ENCODE measurements around the gene GRM7.

GRM7 gene

GRCh38 chr3:7487763-7488162, 626.8 kb downstream of the GRM7 start:
- no CpG with 5 or more reads among the region's 1 CpG for WGBS (ENCODE audit: extremely low coverage, insufficient coverage, insufficient read length)
- Histone ChIP-seq H3K79me2 (ENCODE audit: control insufficient read depth, insufficient read depth, low read length, poor library complexity) (no peaks in the 10 kb centered on the region), H3K36me3 (ENCODE audit: control insufficient read depth in 1 of 2, insufficient read depth in 2 of 2, low read length in 2 of 2) (no peaks in the 10 kb centered on the region), H3K27me3 (ENCODE audit: insufficient read depth, low read length) (no peaks in the 10 kb centered on the region), H3K79me1 (ENCODE audit: low read length) (no peaks in the 10 kb centered on the region), H2AK5ac (ENCODE audit: low read length) (no peak overlapping the region), H3K4me1 (ENCODE audit: control insufficient read depth in 1 of 2, insufficient read depth in 2 of 2, low read length in 2 of 2) (no peaks in the 10 kb centered on the region), H2BK5ac (ENCODE audit: low read depth, low read length, poor library complexity) (no peak overlapping the region), H3K27ac (ENCODE audit: low read depth, low read length) (no peak overlapping the region), H3K14ac (ENCODE audit: low read length) (no peak overlapping the region), H3K9me3 (ENCODE audit: insufficient read depth, low read depth, low read length) (no peaks in the 10 kb centered on the region), H4K8ac (ENCODE audit: low read depth, low read length) (no peak overlapping the region), H3K23ac (ENCODE audit: low read length) (no peak overlapping the region), H2AFZ (ENCODE audit: insufficient read depth, low read length, poor library complexity) (no peak overlapping the region), H3K4ac (ENCODE audit: low read depth, low read length) (no peak overlapping the region), H4K12ac (ENCODE audit: low read depth, low read length) (no peak overlapping the region), H3K4me3 (ENCODE audit: low read depth, low read length) (no peak overlapping the region), H3K4me2 (ENCODE audit: low read length) (no peak overlapping the region), H2BK120ac (ENCODE audit: insufficient read depth, low read length, poor library complexity) (no peak overlapping the region), H3K18ac (ENCODE audit: low read length) (no peak overlapping the region), H4K91ac (ENCODE audit: low read depth, low read length) (no peak overlapping the region), H3K9ac (ENCODE audit: low read length) (no peak overlapping the region), H2BK12ac (ENCODE audit: low read length) (no peak overlapping the region)
- no peak for DNase-seq

- Histone ChIP-seq H2BK12ac (ENCODE audit: low read length) (no peak overlapping the region), H2AFZ (ENCODE audit: insufficient read depth, low read length, poor library complexity) (no peak overlapping the region), H4K91ac (ENCODE audit: low read depth, low read length) (no peak overlapping the region), H3K4me1 (ENCODE audit: control insufficient read depth in 1 of 2, insufficient read depth in 2 of 2, low read length in 2 of 2) (no peaks in the 10 kb centered on the region), H3K27me3 (ENCODE audit: insufficient read depth, low read length) (no peaks in the 10 kb centered on the region), H2BK120ac (ENCODE audit: insufficient read depth, low read length, poor library complexity) (no peak overlapping the region), H3K4ac (ENCODE audit: low read depth, low read length) (no peak overlapping the region), H3K79me2 (ENCODE audit: control insufficient read depth, insufficient read depth, low read length, poor library complexity) (no peaks in the 10 kb centered on the region), H4K12ac (ENCODE audit: low read depth, low read length) (no peak overlapping the region), H3K36me3 (ENCODE audit: control insufficient read depth in 1 of 2, insufficient read depth in 2 of 2, low read length in 2 of 2) (no peaks in the 10 kb centered on the region), H3K9me3 (ENCODE audit: insufficient read depth, low read depth, low read length) (no peaks in the 10 kb centered on the region), H3K27ac (ENCODE audit: low read depth, low read length) (no peak overlapping the region), H3K23ac (ENCODE audit: low read length) (no peak overlapping the region), H4K8ac (ENCODE audit: low read depth, low read length) (no peak overlapping the region), H3K14ac (ENCODE audit: low read length) (no peak overlapping the region), H3K4me3 (ENCODE audit: low read depth, low read length) (no peak overlapping the region), H3K9ac (ENCODE audit: low read length) (no peak overlapping the region), H2AK5ac (ENCODE audit: low read length) (no peak overlapping the region), H3K18ac (ENCODE audit: low read length) (no peak overlapping the region), H3K79me1 (ENCODE audit: low read length) (no peaks in the 10 kb centered on the region), H3K4me2 (ENCODE audit: low read length) (no peak overlapping the region), H2BK5ac (ENCODE audit: low read depth, low read length, poor library complexity) (no peak overlapping the region)
- no CpG with 5 or more reads among the region's 2 CpGs for WGBS (ENCODE audit: extremely low coverage, insufficient coverage, insufficient read length)
- peak in 1 of 2 donors; percentile 53 for DNase-seq
Measured at GRCh38 chr3:7489417-7489816, 628.5 kb downstream of the GRM7 start.

GRCh38 chr3:7498715-7499114, 637.8 kb downstream of the GRM7 start:
- Histone ChIP-seq H3K9me3 (ENCODE audit: insufficient read depth, low read depth, low read length) (no peaks in the 10 kb centered on the region), H3K36me3 (ENCODE audit: control insufficient read depth in 1 of 2, insufficient read depth in 2 of 2, low read length in 2 of 2) (no peaks in the 10 kb centered on the region), H2BK12ac (ENCODE audit: low read length) (no peak overlapping the region), H4K8ac (ENCODE audit: low read depth, low read length) (no peak overlapping the region), H3K79me1 (ENCODE audit: low read length) (no peaks in the 10 kb centered on the region), H3K14ac (ENCODE audit: low read length) (no peak overlapping the region), H3K4me2 (ENCODE audit: low read length) (no peak overlapping the region), H3K27me3 (ENCODE audit: insufficient read depth, low read length) (no peaks in the 10 kb centered on the region), H3K18ac (ENCODE audit: low read length) (no peak overlapping the region), H3K4me1 (ENCODE audit: control insufficient read depth in 1 of 2, insufficient read depth in 2 of 2, low read length in 2 of 2) (no peaks in the 10 kb centered on the region), H3K9ac (ENCODE audit: low read length) (no peak overlapping the region), H3K79me2 (ENCODE audit: control insufficient read depth, insufficient read depth, low read length, poor library complexity) (no peaks in the 10 kb centered on the region), H2AK5ac (ENCODE audit: low read length) (no peak overlapping the region), H3K4ac (ENCODE audit: low read depth, low read length) (no peak overlapping the region), H2BK5ac (ENCODE audit: low read depth, low read length, poor library complexity) (no peak overlapping the region), H3K23ac (ENCODE audit: low read length) (no peak overlapping the region), H3K27ac (ENCODE audit: low read depth, low read length) (no peak overlapping the region), H4K91ac (ENCODE audit: low read depth, low read length) (no peak overlapping the region), H2BK120ac (ENCODE audit: insufficient read depth, low read length, poor library complexity) (no peak overlapping the region), H4K12ac (ENCODE audit: low read depth, low read length) (no peak overlapping the region), H2AFZ (ENCODE audit: insufficient read depth, low read length, poor library complexity) (no peak overlapping the region), H3K4me3 (ENCODE audit: low read depth, low read length) (no peak overlapping the region)
- no CpG with 5 or more reads among the region's 3 CpGs for WGBS (ENCODE audit: extremely low coverage, insufficient coverage, insufficient read length)
- DNase-seq: no peak

- WGBS (ENCODE audit: extremely low coverage, insufficient coverage, insufficient read length): no CpG with 5 or more reads among the region's 4 CpGs
- H2AK5ac ChIP-seq (ENCODE audit: low read length): no peak overlapping the region
- no peak overlapping the region for H3K27ac ChIP-seq (ENCODE audit: low read depth, low read length)
- no peak overlapping the region for H2BK12ac ChIP-seq (ENCODE audit: low read length)
- H3K23ac ChIP-seq (ENCODE audit: low read length): no peak overlapping the region
- H3K4ac ChIP-seq (ENCODE audit: low read depth, low read length): no peak overlapping the region
- H2AFZ ChIP-seq (ENCODE audit: insufficient read depth, low read length, poor library complexity): no peak overlapping the region
- H3K9me3 ChIP-seq (ENCODE audit: insufficient read depth, low read depth, low read length): no peaks in the 10 kb centered on the region
- no peaks in the 10 kb centered on the region for H3K27me3 ChIP-seq (ENCODE audit: insufficient read depth, low read length)
- no peaks in the 10 kb centered on the region for H3K79me1 ChIP-seq (ENCODE audit: low read length)
- no peak overlapping the region for H3K9ac ChIP-seq (ENCODE audit: low read length)
- H2BK5ac ChIP-seq (ENCODE audit: low read depth, low read length, poor library complexity): no peak overlapping the region
- no peak overlapping the region for H2BK120ac ChIP-seq (ENCODE audit: insufficient read depth, low read length, poor library complexity)
- H3K4me3 ChIP-seq (ENCODE audit: low read depth, low read length): no peak overlapping the region
- no peak overlapping the region for H4K12ac ChIP-seq (ENCODE audit: low read depth, low read length)
- H3K36me3 ChIP-seq (ENCODE audit: control insufficient read depth in 1 of 2, insufficient read depth in 2 of 2, low read length in 2 of 2): no peaks in the 10 kb centered on the region
- H3K79me2 ChIP-seq (ENCODE audit: control insufficient read depth, insufficient read depth, low read length, poor library complexity): no peaks in the 10 kb centered on the region
- H4K8ac ChIP-seq (ENCODE audit: low read depth, low read length): no peak overlapping the region
- DNase-seq: no peak
- no peak overlapping the region for H3K18ac ChIP-seq (ENCODE audit: low read length)
- H3K4me2 ChIP-seq (ENCODE audit: low read length): no peak overlapping the region
- H3K14ac ChIP-seq (ENCODE audit: low read length): no peak overlapping the region
- H3K4me1 ChIP-seq (ENCODE audit: control insufficient read depth in 1 of 2, insufficient read depth in 2 of 2, low read length in 2 of 2): no peaks in the 10 kb centered on the region
- no peak overlapping the region for H4K91ac ChIP-seq (ENCODE audit: low read depth, low read length)
Measured at GRCh38 chr3:7503431-7503830, 642.5 kb downstream of the GRM7 start.
